Activated CD8-positive, alpha-beta T cell treated with anti-CD3 and anti-CD28 coated beads, Interleukin-2, amount 10 ng/mL, durations not matched to agents 7 days and 5 days (primary cell): Measurements from ENCODE around the gene SAMMSON. TPM values are rescaled to one million over a fixed set of nuclear protein-coding genes. Genes with fewer than 3 reads are reported as not detected.

Experiments used
- ATAC-seq: fragments of 150-1000 bp; cut with Tn5 transposase; one replicate; pipeline ENCODE4 v1.10.0; 2021; ENCODE audit warnings: moderate library complexity
- CTCF ChIA-PET: fragments of 350-600 bp; sonication (Branson Sonifier 250); formaldehyde crosslinking; loops from one replicate; lab custom pipeline; 2021; ENCODE audit warnings: antibody characterized with exemption; lab: Charles Lee
- POLR2A ChIA-PET: fragments of 350-600 bp; sonication (Branson Sonifier 250); formaldehyde crosslinking; loops from one replicate; lab custom pipeline; 2021; ENCODE audit warnings: antibody characterized with exemption; lab: Charles Lee
- DNase-seq: peaks from one replicate; pipeline ENCODE4 v3.0.0-alpha.2; 2020
- H3K27ac Mint-ChIP-seq: one replicate; pipeline ENCODE4 v1.8.0; 2021; ENCODE audit warnings: mild to moderate bottlenecking, mixed read lengths
- H3K27me3 Mint-ChIP-seq: one replicate; pipeline ENCODE4 v1.8.0; 2021; ENCODE audit warnings: low read depth, mixed read lengths
- H3K36me3 Mint-ChIP-seq: one replicate; pipeline ENCODE4 v1.8.0; 2021; ENCODE audit warnings: low read depth, mixed read lengths
- H3K4me1 Mint-ChIP-seq: one replicate; pipeline ENCODE4 v1.8.0; 2021; ENCODE audit warnings: low read depth, mixed read lengths
- H3K4me3 Mint-ChIP-seq: one replicate; pipeline ENCODE4 v1.8.0; 2021; ENCODE audit warnings: mild to moderate bottlenecking, mixed read lengths
- H3K9me3 Mint-ChIP-seq: one replicate; pipeline ENCODE4 v1.8.0; 2022; ENCODE audit warnings: mixed read lengths; ENCODE audit not compliant: insufficient read depth
- total RNA-seq, 2 experiments: library from RNA; stranded (reverse); gene quantifications; one replicate each; pipeline ENCODE4 v1.2.3, GENCODE V29; 2021

SAMMSON gene
- total RNA-seq, 2 experiments from 2014 or later = not detected

GRCh38 chr3:70069557-70069956 is 70.0 kb downstream of the SAMMSON start:
- H3K4me3 Mint-ChIP-seq = no peak overlapping the region
- no peaks in the 10 kb centered on the region for H3K4me1 Mint-ChIP-seq
- no peaks in the 10 kb centered on the region for H3K36me3 Mint-ChIP-seq
- no peak for DNase-seq
- ChIA-PET POLR2A (no interaction called here), CTCF (no interaction called here)
- H3K9me3 Mint-ChIP-seq = no peaks in the 10 kb centered on the region
- H3K27me3 Mint-ChIP-seq = peaks cover 15% of the 10 kb centered on the region
- no peak overlapping the region for H3K27ac Mint-ChIP-seq
- ATAC-seq = no peak

GRCh38 chr3:70071138-70071537 is 71.6 kb downstream of the SAMMSON start:
- DNase-seq (no peak), ATAC-seq (no peak)
- H3K27me3 Mint-ChIP-seq = peaks cover 19% of the 10 kb centered on the region
- ChIA-PET POLR2A (no interaction called here), CTCF (no interaction called here)
- no peak overlapping the region for H3K27ac Mint-ChIP-seq
- H3K4me3 Mint-ChIP-seq = no peak overlapping the region
- H3K9me3 Mint-ChIP-seq = no peaks in the 10 kb centered on the region
- H3K36me3 Mint-ChIP-seq = no peaks in the 10 kb centered on the region
- H3K4me1 Mint-ChIP-seq = no peaks in the 10 kb centered on the region

DNA sequence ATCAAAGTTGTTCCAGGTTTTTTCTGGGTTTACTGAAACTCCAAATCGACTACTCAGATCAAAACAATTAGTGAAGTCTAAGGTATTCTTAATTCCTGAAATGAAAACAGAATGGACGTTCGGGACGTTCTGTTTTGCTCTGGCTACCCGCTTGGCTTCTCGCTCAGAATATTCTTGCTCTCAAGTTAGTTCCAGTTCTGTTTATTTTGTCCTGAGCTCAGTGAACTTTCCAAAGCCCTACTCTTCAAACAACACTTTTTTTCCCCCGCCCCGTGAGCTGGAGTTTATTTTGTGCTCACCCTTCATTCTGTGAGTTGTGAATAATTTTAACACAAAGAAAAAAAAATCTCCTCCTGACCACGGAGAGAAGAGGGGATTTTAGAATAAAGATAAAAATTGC is 72.6 kb downstream of the SAMMSON start:
- no peaks in the 10 kb centered on the region for H3K36me3 Mint-ChIP-seq
- no peak overlapping the region for H3K27ac Mint-ChIP-seq
- ATAC-seq (no peak), DNase-seq (no peak)
- ChIA-PET POLR2A (no interaction called here), CTCF (no interaction called here)
- no peaks in the 10 kb centered on the region for H3K4me1 Mint-ChIP-seq
- no peaks in the 10 kb centered on the region for H3K9me3 Mint-ChIP-seq
- peaks cover 18% of the 10 kb centered on the region for H3K27me3 Mint-ChIP-seq
- no peak overlapping the region for H3K4me3 Mint-ChIP-seq

DNA sequence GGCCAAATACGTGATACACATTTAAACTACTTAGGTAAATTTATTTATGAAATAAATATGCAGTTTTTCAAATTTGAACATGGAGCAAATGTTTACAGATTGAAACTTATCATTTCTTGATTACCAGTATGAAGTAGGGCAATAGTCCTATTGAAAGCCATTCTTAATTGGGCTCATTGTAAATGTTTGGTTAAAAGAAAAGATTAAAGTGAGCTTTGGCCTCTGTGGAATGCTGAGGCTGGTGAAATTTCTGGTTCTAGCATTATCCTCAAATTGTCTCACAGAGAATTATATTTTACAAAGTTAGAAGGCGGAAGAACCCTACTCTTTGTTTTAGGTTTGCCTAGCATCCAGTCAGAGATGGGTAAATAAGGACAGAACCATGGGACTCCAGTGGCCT is 73.2 kb downstream of the SAMMSON start:
- no peak overlapping the region for H3K4me3 Mint-ChIP-seq
- DNase-seq (no peak), ATAC-seq (no peak)
- no peaks in the 10 kb centered on the region for H3K9me3 Mint-ChIP-seq
- POLR2A ChIA-PET = no interaction called here
- CTCF ChIA-PET = no interaction called here
- H3K36me3 Mint-ChIP-seq = no peaks in the 10 kb centered on the region
- peaks cover 18% of the 10 kb centered on the region for H3K27me3 Mint-ChIP-seq
- no peaks in the 10 kb centered on the region for H3K4me1 Mint-ChIP-seq
- H3K27ac Mint-ChIP-seq = no peak overlapping the region

GRCh38 chr3:70075101-70075500 is 75.6 kb downstream of the SAMMSON start:
- H3K27me3 Mint-ChIP-seq = peaks cover 18% of the 10 kb centered on the region
- ATAC-seq = no peak
- no peak for DNase-seq
- no peaks in the 10 kb centered on the region for H3K4me1 Mint-ChIP-seq
- ChIA-PET CTCF (no interaction called here), POLR2A (no interaction called here)
- H3K36me3 Mint-ChIP-seq = no peaks in the 10 kb centered on the region
- H3K4me3 Mint-ChIP-seq = no peak overlapping the region
- H3K9me3 Mint-ChIP-seq = no peaks in the 10 kb centered on the region
- no peak overlapping the region for H3K27ac Mint-ChIP-seq

GRCh38 chr3:70076396-70076795 is 76.9 kb downstream of the SAMMSON start:
- CTCF ChIA-PET = no interaction called here
- no peak overlapping the region for H3K4me3 Mint-ChIP-seq
- H3K9me3 Mint-ChIP-seq = no peaks in the 10 kb centered on the region
- no peak for ATAC-seq
- POLR2A ChIA-PET = no interaction called here
- DNase-seq = no peak
- no peaks in the 10 kb centered on the region for H3K4me1 Mint-ChIP-seq
- no peaks in the 10 kb centered on the region for H3K36me3 Mint-ChIP-seq
- H3K27ac Mint-ChIP-seq = no peak overlapping the region
- peaks cover 14% of the 10 kb centered on the region for H3K27me3 Mint-ChIP-seq

- DNase-seq (no peak), ATAC-seq (no peak)
- H3K36me3 Mint-ChIP-seq = no peaks in the 10 kb centered on the region
- POLR2A ChIA-PET = no interaction called here
- no peak overlapping the region for H3K4me3 Mint-ChIP-seq
- H3K4me1 Mint-ChIP-seq = no peaks in the 10 kb centered on the region
- H3K9me3 Mint-ChIP-seq = no peaks in the 10 kb centered on the region
- H3K27ac Mint-ChIP-seq = no peak overlapping the region
- CTCF ChIA-PET = no interaction called here
- peaks cover 5% of the 10 kb centered on the region for H3K27me3 Mint-ChIP-seq
Measured at GRCh38 chr3:70078778-70079177, 79.2 kb downstream of the SAMMSON start.

GRCh38 chr3:70085613-70086012 is 86.1 kb downstream of the SAMMSON start:
- H3K27me3 Mint-ChIP-seq = no peaks in the 10 kb centered on the region
- H3K4me3 Mint-ChIP-seq = no peak overlapping the region
- ChIA-PET POLR2A (no interaction called here), CTCF (interaction anchor here (1.4 kb wide), 1 partner anchor 21 kb away, joined by 3 read pairs; no protein-coding TSS in a partner anchor)
- H3K4me1 Mint-ChIP-seq = no peaks in the 10 kb centered on the region
- H3K27ac Mint-ChIP-seq = no peak overlapping the region
- no peaks in the 10 kb centered on the region for H3K36me3 Mint-ChIP-seq
- no peaks in the 10 kb centered on the region for H3K9me3 Mint-ChIP-seq
- no peak for DNase-seq
- no peak for ATAC-seq

DNA sequence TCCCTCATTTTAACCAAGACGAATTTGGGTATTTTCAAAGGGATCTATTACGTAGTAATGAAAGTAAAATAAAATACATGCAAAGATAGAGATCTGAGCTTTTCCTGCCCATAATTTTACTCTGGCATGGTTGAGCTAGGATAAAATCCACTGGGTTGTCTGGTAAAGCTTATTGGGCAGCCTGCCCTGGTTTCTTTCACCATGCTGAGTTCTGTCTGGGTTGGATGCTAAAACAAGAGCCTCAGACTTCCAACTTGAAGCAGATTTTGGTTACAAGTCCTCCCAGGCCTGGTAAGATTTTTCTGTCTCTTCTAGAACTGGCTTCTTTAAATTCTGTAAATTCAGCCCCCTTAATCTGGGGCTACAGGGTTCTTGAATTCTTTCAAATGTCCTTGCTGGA is 86.8 kb downstream of the SAMMSON start:
- ATAC-seq = no peak
- Mint-ChIP-seq H3K4me1 (no peaks in the 10 kb centered on the region), H3K27me3 (no peaks in the 10 kb centered on the region), H3K36me3 (no peaks in the 10 kb centered on the region), H3K9me3 (no peaks in the 10 kb centered on the region), H3K4me3 (no peak overlapping the region), H3K27ac (no peak overlapping the region)
- POLR2A ChIA-PET = no interaction called here
- DNase-seq = no peak
- CTCF ChIA-PET = interaction anchor here (1.4 kb wide), 1 partner anchor 22 kb away, joined by 3 read pairs; no protein-coding TSS in a partner anchor

- Mint-ChIP-seq H3K4me1 (no peaks in the 10 kb centered on the region), H3K4me3 (no peak overlapping the region), H3K27ac (no peak overlapping the region), H3K36me3 (no peaks in the 10 kb centered on the region), H3K27me3 (peaks cover 5% of the 10 kb centered on the region), H3K9me3 (no peaks in the 10 kb centered on the region)
- CTCF ChIA-PET = interaction anchor here (1.2 to 2.4 kb wide), 3 partner anchors 9 to 31 kb away, joined by 3 to 8 read pairs (median 4); no protein-coding TSS in a partner anchor
- DNase-seq (no peak), ATAC-seq (no peak)
- POLR2A ChIA-PET = no interaction called here
Measured at GRCh38 chr3:70090322-70090913, 90.9 kb downstream of the SAMMSON start.

- no peaks in the 10 kb centered on the region for H3K9me3 Mint-ChIP-seq
- CTCF ChIA-PET = no interaction called here
- H3K27me3 Mint-ChIP-seq = peaks cover 5% of the 10 kb centered on the region
- no peak overlapping the region for H3K4me3 Mint-ChIP-seq
- no peak overlapping the region for H3K27ac Mint-ChIP-seq
- H3K36me3 Mint-ChIP-seq = no peaks in the 10 kb centered on the region
- ATAC-seq (no peak), DNase-seq (no peak)
- POLR2A ChIA-PET = no interaction called here
- no peaks in the 10 kb centered on the region for H3K4me1 Mint-ChIP-seq
Measured at GRCh38 chr3:70094197-70094596, 94.7 kb downstream of the SAMMSON start.

DNA sequence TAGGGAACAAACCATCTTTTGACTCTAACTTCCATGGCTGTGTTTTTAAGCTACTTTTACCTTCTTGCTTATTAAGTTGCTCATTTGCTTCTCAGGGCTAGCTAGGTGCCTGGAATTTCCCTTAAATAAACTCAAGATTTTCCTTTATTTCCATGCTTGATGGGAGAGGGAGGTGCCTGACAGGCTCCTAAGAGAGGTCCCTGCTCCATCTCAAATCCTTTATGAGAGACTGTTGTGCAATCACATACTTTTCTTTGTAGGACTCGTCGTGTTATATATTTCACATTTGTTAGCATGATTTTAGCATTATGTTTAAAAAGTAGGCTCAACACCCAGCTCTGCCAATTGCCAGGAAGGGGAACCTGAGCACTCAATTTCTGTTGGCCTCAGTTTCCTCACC is 95.7 kb downstream of the SAMMSON start:
- DNase-seq (no peak), ATAC-seq (no peak)
- Mint-ChIP-seq H3K9me3 (no peaks in the 10 kb centered on the region), H3K27ac (no peak overlapping the region), H3K36me3 (no peaks in the 10 kb centered on the region), H3K4me3 (no peak overlapping the region), H3K4me1 (no peaks in the 10 kb centered on the region), H3K27me3 (peaks cover 5% of the 10 kb centered on the region)
- CTCF ChIA-PET = no interaction called here
- POLR2A ChIA-PET = no interaction called here
